Measurements from ENCODE around the gene EXOC6B.

EXOC6B gene

DNA sequence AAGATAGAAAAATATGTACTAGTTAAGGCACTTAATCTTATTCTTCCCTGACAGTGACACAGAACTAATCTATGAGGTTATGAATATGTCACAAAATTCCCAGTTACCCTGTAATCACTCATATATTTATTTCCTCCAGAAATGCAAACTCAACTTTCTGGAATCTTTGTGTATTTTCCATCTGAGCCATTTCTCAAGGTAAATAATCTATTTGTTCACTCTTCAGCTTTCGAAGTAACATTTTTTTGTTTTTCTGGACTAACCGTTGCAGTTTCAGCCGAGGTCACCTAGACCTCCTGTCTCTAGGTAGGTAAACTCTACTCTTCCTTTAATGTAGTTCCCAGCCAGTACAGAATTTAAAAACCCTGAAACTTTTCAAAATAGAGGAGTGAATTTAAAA is 250.9 kb downstream of the EXOC6B start:
- H3K4me3 ChIP-seq (ENCODE audit: low read depth, low read length): no peak overlapping the region
- TF ChIP-seq, protein P1, sequence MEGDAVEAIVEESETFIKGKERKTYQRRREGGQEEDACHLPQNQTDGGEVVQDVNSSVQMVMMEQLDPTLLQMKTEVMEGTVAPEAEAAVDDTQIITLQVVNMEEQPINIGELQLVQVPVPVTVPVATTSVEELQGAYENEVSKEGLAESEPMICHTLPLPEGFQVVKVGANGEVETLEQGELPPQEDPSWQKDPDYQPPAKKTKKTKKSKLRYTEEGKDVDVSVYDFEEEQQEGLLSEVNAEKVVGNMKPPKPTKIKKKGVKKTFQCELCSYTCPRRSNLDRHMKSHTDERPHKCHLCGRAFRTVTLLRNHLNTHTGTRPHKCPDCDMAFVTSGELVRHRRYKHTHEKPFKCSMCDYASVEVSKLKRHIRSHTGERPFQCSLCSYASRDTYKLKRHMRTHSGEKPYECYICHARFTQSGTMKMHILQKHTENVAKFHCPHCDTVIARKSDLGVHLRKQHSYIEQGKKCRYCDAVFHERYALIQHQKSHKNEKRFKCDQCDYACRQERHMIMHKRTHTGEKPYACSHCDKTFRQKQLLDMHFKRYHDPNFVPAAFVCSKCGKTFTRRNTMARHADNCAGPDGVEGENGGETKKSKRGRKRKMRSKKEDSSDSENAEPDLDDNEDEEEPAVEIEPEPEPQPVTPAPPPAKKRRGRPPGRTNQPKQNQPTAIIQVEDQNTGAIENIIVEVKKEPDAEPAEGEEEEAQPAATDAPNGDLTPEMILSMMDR (IDR thresholded peaks at IDR 0.05; ENCODE audit: insufficient read depth, low read depth, low read length, missing control alignments): no peak
- no peak for DNase-seq (ENCODE audit: low read depth)

DNA sequence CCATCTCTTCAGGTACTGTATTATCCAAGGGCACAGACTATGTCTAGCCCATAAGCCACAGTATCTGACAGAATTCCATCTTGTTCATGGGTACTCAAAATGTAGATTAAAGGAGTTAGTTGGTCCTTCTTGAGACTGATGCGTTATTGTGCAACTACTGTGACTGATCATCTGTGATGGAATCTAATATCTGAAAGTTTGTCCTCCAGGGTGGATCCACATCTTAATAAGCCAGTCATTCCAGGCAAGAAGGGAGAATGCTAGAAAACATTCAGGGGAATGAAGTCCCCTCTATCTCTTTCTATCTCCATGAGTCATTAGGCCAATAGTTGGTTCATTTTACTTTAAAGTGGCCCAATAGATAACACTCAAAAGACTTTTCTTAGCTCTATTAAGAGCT is 252.6 kb downstream of the EXOC6B start:
- DNase-seq (ENCODE audit: low read depth): no peak
- TF ChIP-seq, protein P1 (IDR thresholded peaks at IDR 0.05; ENCODE audit: insufficient read depth, low read depth, low read length, missing control alignments): no peak

DNA sequence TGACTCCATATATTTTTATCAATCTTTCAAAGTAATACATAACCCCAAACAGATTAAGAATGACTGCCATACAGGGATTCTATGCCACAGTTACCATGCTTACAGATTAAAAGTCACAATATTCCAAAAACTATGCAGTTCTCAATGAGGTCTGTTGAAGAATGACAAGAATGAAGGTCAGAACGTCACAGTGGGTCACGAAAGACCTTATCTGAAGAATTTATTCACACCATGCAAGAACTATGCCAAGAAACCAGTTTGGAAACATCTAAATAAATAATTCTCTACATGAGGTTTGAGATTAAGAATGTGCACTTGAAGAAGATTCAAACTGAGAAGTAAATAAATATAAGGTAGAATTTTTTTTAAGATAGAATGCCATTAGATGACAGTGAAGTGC is 253.3 kb downstream of the EXOC6B start:
- DNase-seq (ENCODE audit: low read depth): no peak
- no peak overlapping the region for H3K4me3 ChIP-seq (ENCODE audit: low read depth, low read length)
- TF ChIP-seq, protein P1 (IDR thresholded peaks at IDR 0.05; ENCODE audit: insufficient read depth, low read depth, low read length, missing control alignments): no peak

More for the DNA sequence above, 252.6 kb downstream of the EXOC6B start:
- no peak overlapping the region for H3K4me3 ChIP-seq (ENCODE audit: low read depth, low read length)

DNA sequence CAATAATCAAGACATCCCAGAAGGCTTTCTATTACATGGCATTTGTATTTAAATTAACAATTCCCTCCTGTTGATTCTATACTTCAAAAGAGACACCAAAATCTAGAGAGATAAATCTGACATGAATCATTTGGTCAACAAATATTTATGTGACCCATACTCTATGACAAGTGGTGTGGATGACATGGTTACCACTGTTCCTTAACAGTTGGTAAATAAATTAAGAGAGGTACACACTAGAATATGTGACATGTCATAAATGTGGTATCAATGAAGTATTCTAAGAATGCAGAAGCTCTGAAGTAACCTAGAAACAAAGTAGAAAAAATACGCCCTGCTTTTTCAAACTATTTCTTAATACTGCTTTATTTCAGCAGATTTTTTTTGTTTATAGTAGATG is 255.4 kb downstream of the EXOC6B start:
- no peak overlapping the region for H3K4me3 ChIP-seq (ENCODE audit: low read depth, low read length)
- TF ChIP-seq, protein P1 (IDR thresholded peaks at IDR 0.05; ENCODE audit: insufficient read depth, low read depth, low read length, missing control alignments): no peak
- DNase-seq (ENCODE audit: low read depth): no peak

DNA sequence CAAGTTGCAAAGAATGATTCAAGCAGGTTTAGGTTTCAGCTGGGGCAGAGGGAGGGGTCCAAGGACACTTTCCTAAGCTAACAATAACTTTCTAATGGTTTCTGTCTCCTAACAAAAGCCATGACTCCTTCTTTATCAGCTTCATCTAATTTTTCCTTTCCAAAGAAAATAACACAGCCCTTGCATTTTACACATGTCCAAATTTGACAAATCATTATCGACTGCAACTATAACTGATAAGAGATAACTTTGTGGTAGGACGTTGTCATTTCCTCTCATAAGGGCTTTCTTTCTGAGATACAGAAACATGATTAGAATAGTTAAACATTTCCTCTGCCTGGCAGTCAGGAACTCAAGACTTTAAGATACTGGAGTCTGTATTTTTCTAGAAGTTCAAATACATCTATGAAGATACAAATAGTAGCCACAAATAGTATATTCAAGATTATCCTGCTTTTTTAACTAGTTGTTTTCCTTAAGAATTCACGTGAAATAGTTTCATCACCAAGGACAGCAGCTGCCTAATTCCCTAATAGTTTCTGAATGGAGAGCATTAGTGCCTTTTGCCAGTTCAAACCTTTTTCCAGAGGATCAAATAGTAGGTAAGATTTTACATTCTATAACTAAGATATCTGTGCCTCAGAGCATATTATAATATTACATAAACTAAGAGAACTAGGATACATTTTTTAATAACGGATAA is 263.2 kb downstream of the EXOC6B start:
- TF ChIP-seq, protein P1 (IDR thresholded peaks at IDR 0.05; ENCODE audit: insufficient read depth, low read depth, low read length, missing control alignments): no peak
- H3K4me3 ChIP-seq (ENCODE audit: low read depth, low read length): no peak overlapping the region
- no peak for DNase-seq (ENCODE audit: low read depth)

DNA sequence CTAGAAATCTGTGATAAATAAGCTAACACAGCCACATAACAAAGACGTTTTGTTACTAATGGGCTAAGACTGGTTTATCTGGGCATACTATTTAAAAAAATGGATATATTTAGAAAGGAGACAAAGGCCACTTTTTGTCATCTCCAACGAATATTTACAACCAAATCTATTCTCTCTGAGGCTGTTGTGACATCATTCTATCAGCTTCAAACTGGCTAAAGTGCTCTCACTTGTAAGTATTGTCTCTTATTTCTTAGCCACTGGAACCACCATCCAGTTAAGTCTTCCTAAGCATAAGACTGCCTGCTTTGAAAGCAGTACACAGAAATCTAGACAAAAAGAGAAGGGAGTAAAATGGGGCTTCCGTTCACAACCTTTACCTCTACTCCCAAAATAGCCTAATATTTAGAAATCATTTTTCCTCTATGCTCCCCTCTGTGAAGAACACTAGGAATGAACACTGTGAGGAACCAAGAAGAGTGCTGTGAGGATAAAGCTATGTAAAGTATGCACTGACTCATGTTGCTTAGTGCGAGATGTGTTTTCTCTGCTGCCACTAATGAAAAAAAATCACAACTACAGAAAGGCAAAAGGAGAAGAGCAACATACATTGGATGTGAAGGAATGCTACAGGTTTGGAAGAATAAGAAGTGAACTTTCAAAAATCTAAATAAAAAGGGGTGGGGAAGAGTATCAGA is 264.1 kb downstream of the EXOC6B start:
- no peak overlapping the region for H3K4me3 ChIP-seq (ENCODE audit: low read depth, low read length)
- TF ChIP-seq, protein P1 (IDR thresholded peaks at IDR 0.05; ENCODE audit: insufficient read depth, low read depth, low read length, missing control alignments): no peak
- DNase-seq (ENCODE audit: low read depth): no peak
